HFFc6 (cell line): ENCODE results near the gene SDF4. TPM values are rescaled to one million over a fixed set of nuclear protein-coding genes. Genes with fewer than 3 reads are reported as not detected.
"Not testable (repeated sequence)": the region's sequence is repeated elsewhere in the genome, so short reads cannot be mapped to it uniquely, and the experiment has no call there.

Source experiments
- DNase-seq: peaks from one replicate; pipeline ENCODE4 v3.0.0-alpha.2; 2018
- H3K27ac Mint-ChIP-seq: 2 replicates; pipeline ENCODE4 v1.8.0; 2020; ENCODE audit warnings: mild to moderate bottlenecking, mixed read lengths
- H3K27me3 Mint-ChIP-seq: 2 replicates; pipeline ENCODE4 v1.8.0; 2021; ENCODE audit warnings: mild to moderate bottlenecking, moderate library complexity, mixed read lengths; ENCODE audit not compliant: insufficient read depth
- H3K36me3 Mint-ChIP-seq: 2 replicates; pipeline ENCODE4 v1.8.0; 2021; ENCODE audit warnings: low read depth, mixed read lengths
- H3K4me1 Mint-ChIP-seq: 2 replicates; pipeline ENCODE4 v1.8.0; 2020; ENCODE audit warnings: low read depth, mixed read lengths
- H3K4me3 Mint-ChIP-seq: 2 replicates; pipeline ENCODE4 v1.8.0; 2020; ENCODE audit warnings: mild to moderate bottlenecking, moderate library complexity, mixed read lengths
- H3K9me3 Mint-ChIP-seq: 2 replicates; pipeline ENCODE4 v1.8.0; 2020; ENCODE audit warnings: mild to moderate bottlenecking, mixed read lengths
- total RNA-seq, 6 experiments: library from RNA; stranded (reverse); fragmentation: NEBNext Ultra II Directional; extraction: Animal tissue kit (Norgen Biotek cat#: 25700); gene quantifications; 2 replicates in 1 of 6; 3 replicates in 5 of 6; pipeline ENCODE4 v1.2.3, GENCODE V29; 2021
- TF ChIP-seq, protein P1 (sequence below): fragments of 200-600 bp; sonication (generic); IDR thresholded peaks from 2 replicates; pipeline ENCODE4 v1.5.0; 2021; ENCODE audit warnings: antibody characterized with exemption, mild to moderate bottlenecking

Gene SDF4
- total RNA-seq, 6 experiments from 2014 or later, result 182 to 231 (median 196) TPM

DNA sequence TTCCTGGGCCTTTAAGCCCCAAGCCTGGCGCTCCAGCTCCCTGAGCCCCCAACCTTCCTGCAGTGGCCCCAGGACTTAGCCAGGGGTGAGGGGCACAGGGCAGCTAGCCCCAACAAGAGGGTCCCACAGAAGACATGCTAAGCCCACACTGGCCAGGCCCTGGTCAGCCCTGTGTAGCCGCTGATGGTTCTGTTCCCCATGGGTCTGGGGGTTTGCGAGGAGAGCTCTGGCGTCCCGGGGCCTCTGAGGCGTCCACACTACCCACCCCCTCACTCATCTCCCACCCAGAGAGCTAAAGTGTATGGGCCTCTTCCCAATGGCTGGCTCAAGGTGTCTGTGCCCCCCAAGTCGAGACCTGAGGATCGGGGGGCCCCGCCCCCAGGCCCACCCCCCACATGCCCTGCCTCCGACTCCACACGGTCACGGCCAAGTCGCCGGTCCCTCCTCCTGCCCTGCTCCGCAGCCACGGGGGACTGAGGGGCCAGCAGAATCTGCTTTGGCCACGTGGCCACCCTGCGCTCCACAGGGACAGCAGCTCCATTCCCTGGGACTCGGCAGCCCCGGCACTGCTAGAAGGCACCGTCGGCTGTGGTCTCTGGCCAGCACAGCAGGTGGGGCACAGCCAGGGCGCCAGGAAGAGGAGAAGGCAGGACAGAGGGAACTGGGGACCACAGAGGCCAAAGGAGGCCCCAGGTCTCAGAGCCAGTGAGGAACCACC lies 33.2 kb downstream of the SDF4 start:
- Mint-ChIP-seq H3K27ac (no peak overlapping the region), H3K4me1 (no peaks in the 10 kb centered on the region), H3K9me3 (peaks cover 14% of the 10 kb centered on the region), H3K27me3 (peaks cover 5% of the 10 kb centered on the region), H3K4me3 (no peak overlapping the region), H3K36me3 (peaks cover 14% of the 10 kb centered on the region; the same call in 1 of the 2 replicates)
- no peak for DNase-seq
- TF ChIP-seq, protein P1, sequence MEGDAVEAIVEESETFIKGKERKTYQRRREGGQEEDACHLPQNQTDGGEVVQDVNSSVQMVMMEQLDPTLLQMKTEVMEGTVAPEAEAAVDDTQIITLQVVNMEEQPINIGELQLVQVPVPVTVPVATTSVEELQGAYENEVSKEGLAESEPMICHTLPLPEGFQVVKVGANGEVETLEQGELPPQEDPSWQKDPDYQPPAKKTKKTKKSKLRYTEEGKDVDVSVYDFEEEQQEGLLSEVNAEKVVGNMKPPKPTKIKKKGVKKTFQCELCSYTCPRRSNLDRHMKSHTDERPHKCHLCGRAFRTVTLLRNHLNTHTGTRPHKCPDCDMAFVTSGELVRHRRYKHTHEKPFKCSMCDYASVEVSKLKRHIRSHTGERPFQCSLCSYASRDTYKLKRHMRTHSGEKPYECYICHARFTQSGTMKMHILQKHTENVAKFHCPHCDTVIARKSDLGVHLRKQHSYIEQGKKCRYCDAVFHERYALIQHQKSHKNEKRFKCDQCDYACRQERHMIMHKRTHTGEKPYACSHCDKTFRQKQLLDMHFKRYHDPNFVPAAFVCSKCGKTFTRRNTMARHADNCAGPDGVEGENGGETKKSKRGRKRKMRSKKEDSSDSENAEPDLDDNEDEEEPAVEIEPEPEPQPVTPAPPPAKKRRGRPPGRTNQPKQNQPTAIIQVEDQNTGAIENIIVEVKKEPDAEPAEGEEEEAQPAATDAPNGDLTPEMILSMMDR, result no peak

DNA sequence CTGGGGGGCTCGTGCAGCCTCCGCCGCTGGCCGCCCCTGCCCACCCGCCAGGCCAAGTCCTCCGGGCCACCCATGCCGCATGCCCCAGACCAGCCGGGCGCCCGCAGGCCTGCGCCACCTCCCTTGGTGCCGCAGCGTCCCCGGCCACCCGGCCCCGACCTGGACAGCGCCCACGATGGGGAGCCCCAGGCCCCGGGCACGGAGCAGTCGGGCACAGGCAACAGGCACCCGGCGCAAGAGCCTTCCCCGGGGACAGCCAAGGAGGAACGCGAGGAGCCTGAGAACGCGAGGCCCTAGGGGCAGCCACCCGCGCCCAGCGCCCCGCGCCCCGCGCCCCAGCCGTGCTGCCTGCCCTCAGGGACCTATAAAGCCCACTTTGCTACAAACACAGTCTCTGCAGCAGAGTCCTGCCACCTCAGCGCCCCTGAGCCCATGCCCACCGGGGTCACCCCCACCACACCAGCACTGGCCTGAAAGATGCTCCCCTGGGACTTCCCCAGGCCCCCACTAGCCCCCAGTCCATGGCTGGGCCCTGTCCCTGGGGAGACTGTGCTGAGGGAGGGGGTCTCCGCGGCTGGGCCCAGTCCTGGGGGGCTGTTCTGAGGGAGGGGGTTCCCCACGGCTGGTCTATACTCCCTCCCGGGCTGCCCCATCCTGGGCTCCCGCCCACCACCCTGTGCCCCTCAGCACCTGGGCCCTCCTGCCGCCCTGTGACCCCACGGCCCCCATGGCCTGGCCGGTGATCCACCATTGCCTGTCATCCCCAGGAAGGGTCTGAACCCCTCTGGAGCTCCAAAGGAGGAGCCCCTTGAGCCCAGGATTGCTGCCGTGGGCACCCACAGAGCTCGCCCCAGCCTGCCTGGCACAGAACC lies 34.0 kb downstream of the SDF4 start:
- H3K9me3 Mint-ChIP-seq, result peaks cover 14% of the 10 kb centered on the region
- DNase-seq, result no peak
- H3K4me3 Mint-ChIP-seq, result no peak overlapping the region
- H3K36me3 Mint-ChIP-seq, result peaks cover 14% of the 10 kb centered on the region; the same call in 1 of the 2 replicates
- TF ChIP-seq, protein P1, result no peak
- H3K27me3 Mint-ChIP-seq, result peaks cover 8% of the 10 kb centered on the region
- no peaks in the 10 kb centered on the region for H3K4me1 Mint-ChIP-seq
- no peak overlapping the region for H3K27ac Mint-ChIP-seq

DNA sequence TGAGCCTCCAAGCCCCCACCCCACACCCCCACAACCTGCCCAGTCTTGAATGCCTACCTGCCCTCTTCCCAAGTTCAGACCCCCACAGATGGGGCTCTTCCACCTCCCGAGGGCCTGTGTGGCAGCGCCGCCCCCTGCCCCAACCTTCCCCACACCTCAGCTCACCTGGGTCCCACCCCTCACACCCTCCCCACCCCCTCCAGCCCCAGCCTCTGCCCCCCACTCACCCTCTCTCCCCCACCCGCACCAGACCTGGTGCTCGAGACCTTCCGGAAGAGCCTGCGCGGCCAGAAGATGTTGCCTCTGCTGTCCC lies 34.7 kb downstream of the SDF4 start:
- Mint-ChIP-seq H3K4me1 (no peaks in the 10 kb centered on the region), H3K36me3 (peaks cover 14% of the 10 kb centered on the region; the same call in 1 of the 2 replicates), H3K27ac (no peak overlapping the region), H3K9me3 (peaks cover 15% of the 10 kb centered on the region), H3K27me3 (peaks cover 9% of the 10 kb centered on the region), H3K4me3 (no peak overlapping the region)
- no peak for DNase-seq
- TF ChIP-seq, protein P1, result no peak

DNA sequence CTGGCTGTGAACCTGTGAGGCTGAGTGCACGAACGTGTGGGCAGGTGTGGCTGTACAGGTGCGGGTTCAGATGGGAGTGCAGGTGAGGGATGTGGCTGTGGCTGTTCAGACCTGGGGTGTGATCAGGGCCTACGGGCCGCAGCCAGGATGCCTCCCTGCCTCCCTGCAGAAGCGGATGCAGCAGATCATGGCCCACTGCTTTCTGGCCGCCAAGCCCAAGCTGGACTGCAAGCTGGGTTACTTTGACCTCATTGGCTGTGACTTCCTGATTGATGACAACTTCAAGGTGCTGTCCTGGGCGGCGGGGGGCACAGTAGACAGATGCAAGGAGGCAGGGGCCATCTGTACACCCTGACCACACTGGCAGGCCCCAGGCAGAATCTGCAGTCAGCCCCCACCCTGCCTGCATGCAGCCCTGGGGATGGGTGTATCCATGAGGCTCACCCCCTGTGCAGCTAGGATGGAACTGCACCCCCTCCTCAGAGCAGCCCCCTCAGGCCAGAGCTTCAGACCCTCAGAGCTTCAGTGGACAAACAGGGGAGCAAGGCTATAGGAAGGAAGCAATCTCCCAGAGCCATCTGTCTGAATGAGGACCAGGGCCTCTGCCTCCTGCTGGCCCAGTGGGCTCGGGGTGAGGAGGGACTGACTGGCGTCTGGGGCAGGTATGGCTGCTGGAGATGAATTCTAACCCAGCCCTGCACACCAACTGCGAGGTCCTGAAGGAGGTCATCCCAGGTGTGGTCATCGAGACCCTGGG lies 35.2 kb downstream of the SDF4 start:
- H3K9me3 Mint-ChIP-seq, result peaks cover 20% of the 10 kb centered on the region
- peaks cover 14% of the 10 kb centered on the region; the same call in 1 of the 2 replicates for H3K36me3 Mint-ChIP-seq
- H3K4me3 Mint-ChIP-seq, result no peak overlapping the region
- no peak overlapping the region for H3K27ac Mint-ChIP-seq
- no peaks in the 10 kb centered on the region for H3K4me1 Mint-ChIP-seq
- H3K27me3 Mint-ChIP-seq, result peaks cover 9% of the 10 kb centered on the region
- DNase-seq, result no peak
- TF ChIP-seq, protein P1, result no peak

DNA sequence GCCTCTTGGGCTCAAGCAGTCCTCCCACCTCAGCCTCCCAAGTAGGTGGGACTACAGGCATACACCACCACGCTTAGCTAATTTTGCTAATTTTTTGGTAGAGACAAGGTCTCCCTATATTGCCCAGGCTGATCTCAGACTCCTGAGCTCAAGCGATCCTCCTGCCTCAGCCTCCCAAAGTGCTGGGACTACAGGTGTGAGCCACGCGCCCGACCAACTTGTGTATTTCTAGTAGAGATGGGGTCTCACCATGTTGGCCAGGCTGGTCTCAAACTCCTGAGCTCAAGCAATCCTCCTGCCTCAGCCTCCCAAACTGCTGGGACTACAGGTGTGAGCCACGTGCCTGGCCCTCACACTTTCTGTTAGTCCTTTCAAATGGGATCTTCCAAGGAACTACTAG lies 36.1 kb downstream of the SDF4 start:
- not testable (repeated sequence) for H3K4me3 Mint-ChIP-seq, H3K4me1 Mint-ChIP-seq, DNase-seq, H3K27ac Mint-ChIP-seq
- peaks cover 16% of the 10 kb centered on the region for H3K27me3 Mint-ChIP-seq
- peaks cover 20% of the 10 kb centered on the region for H3K9me3 Mint-ChIP-seq
- peaks cover 14% of the 10 kb centered on the region; the same call in 1 of the 2 replicates for H3K36me3 Mint-ChIP-seq
